ENCODE measurements around the gene EEA1. TPM values are rescaled to one million over a fixed set of nuclear protein-coding genes. Genes with fewer than 3 reads are reported as not detected.
"Not testable (repeated sequence)": the region's sequence is repeated elsewhere in the genome, so short reads cannot be mapped to it uniquely, and the experiment has no call there.

Gene EEA1
- total RNA-seq, 1 donor from 2014 or later: 16.6 TPM

- intact Hi-C loops (cut with micrococcal nuclease): no loop called here
These were observed 114.5 kb downstream of the EEA1 start for GRCh38 chr12:92814584-92814983.

- intact Hi-C loops (cut with micrococcal nuclease): no loop called here
These were observed 118.7 kb downstream of the EEA1 start for GRCh38 chr12:92810370-92810769.

GRCh38 chr12:92803903-92804302 is 125.2 kb downstream of the EEA1 start:
- intact Hi-C loops (cut with micrococcal nuclease): no loop called here

- intact Hi-C loops (cut with micrococcal nuclease): no loop called here
These were observed 126.2 kb downstream of the EEA1 start for GRCh38 chr12:92802906-92803305.

GRCh38 chr12:92796650-92797049 is 132.4 kb downstream of the EEA1 start:
- intact Hi-C loops (cut with micrococcal nuclease): no loop called here

GRCh38 chr12:92794814-92795213 is 134.3 kb downstream of the EEA1 start:
- intact Hi-C loops (cut with micrococcal nuclease): no loop called here

- intact Hi-C loops (cut with micrococcal nuclease): not testable (repeated sequence)
These were observed 134.7 kb downstream of the EEA1 start for GRCh38 chr12:92794356-92794755.

- intact Hi-C loops (cut with micrococcal nuclease): loop anchor here (5.0 to 10.0 kb wide), 4 partner anchors 141 to 1401 kb away; partner anchors contain the start of genes EEA1 and NUDT4
These were observed 143.1 kb downstream of the EEA1 start for GRCh38 chr12:92786045-92786444.

GRCh38 chr12:92785563-92785950 is 143.5 kb downstream of the EEA1 start:
- intact Hi-C loops (cut with micrococcal nuclease): loop anchor here (1.0 to 10.0 kb wide), 7 partner anchors 142 to 1401 kb away; partner anchors contain the start of genes EEA1 and NUDT4

GRCh38 chr12:92784797-92785562 is 144.1 kb downstream of the EEA1 start:
- intact Hi-C loops (cut with micrococcal nuclease): loop anchor here (1.0 to 10.0 kb wide), 7 partner anchors 142 to 1400 kb away; partner anchors contain the start of genes EEA1 and NUDT4

- intact Hi-C loops (cut with micrococcal nuclease): loop anchor here (2.0 to 10.0 kb wide), 3 partner anchors 612 to 1400 kb away; no protein-coding TSS in a partner anchor
These were observed 144.7 kb downstream of the EEA1 start for GRCh38 chr12:92784356-92784755.

GRCh38 chr12:92779902-92780301 is 149.2 kb downstream of the EEA1 start:
- intact Hi-C loops (cut with micrococcal nuclease): loop anchor here (10.0 kb wide), 1 partner anchor 1395 kb away; no protein-coding TSS in a partner anchor

GRCh38 chr12:92778525-92778924 is 150.6 kb downstream of the EEA1 start:
- intact Hi-C loops (cut with micrococcal nuclease): no loop called here

GRCh38 chr12:92775416-92775815 is 153.7 kb downstream of the EEA1 start:
- intact Hi-C loops (cut with micrococcal nuclease): no loop called here

GRCh38 chr12:92771001-92771400 is 158.1 kb downstream of the EEA1 start:
- intact Hi-C loops (cut with micrococcal nuclease): no loop called here

GRCh38 chr12:92769124-92769901 is 159.8 kb downstream of the EEA1 start:
- intact Hi-C loops (cut with micrococcal nuclease): no loop called here

GRCh38 chr12:92765871-92766270 is 163.2 kb downstream of the EEA1 start:
- intact Hi-C loops (cut with micrococcal nuclease): no loop called here

GRCh38 chr12:92764831-92765230 is 164.3 kb downstream of the EEA1 start:
- intact Hi-C loops (cut with micrococcal nuclease): no loop called here

GRCh38 chr12:92762773-92763172 is 166.3 kb downstream of the EEA1 start:
- intact Hi-C loops (cut with micrococcal nuclease): no loop called here

GRCh38 chr12:92759634-92760268 is 169.3 kb downstream of the EEA1 start:
- intact Hi-C loops (cut with micrococcal nuclease): no loop called here

GRCh38 chr12:92757597-92758121 is 171.4 kb downstream of the EEA1 start:
- intact Hi-C loops (cut with micrococcal nuclease): no loop called here

Data from T-helper 2 cell treated with Interferon-gamma antibody and Interleukin-4, amounts not matched to agents 100 ng/mL and 5 ng/mL, for 36 hours (primary cell).